ENCODE data around the gene MEIOB.
"Not testable (repeated sequence)": the region's sequence is repeated elsewhere in the genome, so short reads cannot be mapped to it uniquely, and the experiment has no call there.

The MEIOB gene

GRCh38 chr16:1895949-1896675 is 24.1 kb upstream of the MEIOB start:
- ATAC-seq, result peak; percentile 50
- Mint-ChIP-seq H3K9me3 (no peaks in the 10 kb centered on the region), H3K27ac (no peak overlapping the region), H3K4me1 (no peaks in the 10 kb centered on the region), H3K27me3 (peaks cover 20% of the 10 kb centered on the region), H3K36me3 (no peaks in the 10 kb centered on the region), H3K4me3 (no peak overlapping the region)

- peaks cover 30% of the 10 kb centered on the region for H3K27me3 Mint-ChIP-seq
- H3K4me3 Mint-ChIP-seq, result no peak overlapping the region
- no peaks in the 10 kb centered on the region for H3K9me3 Mint-ChIP-seq
- H3K36me3 Mint-ChIP-seq, result no peaks in the 10 kb centered on the region
- ATAC-seq, result no peak
- H3K27ac Mint-ChIP-seq, result no peak overlapping the region
- H3K4me1 Mint-ChIP-seq, result no peaks in the 10 kb centered on the region
Measured at GRCh38 chr16:1895068-1895467, 23.1 kb upstream of the MEIOB start.

GRCh38 chr16:1890708-1891050 is 18.7 kb upstream of the MEIOB start:
- no peaks in the 10 kb centered on the region for H3K9me3 Mint-ChIP-seq
- H3K4me1 Mint-ChIP-seq, result no peaks in the 10 kb centered on the region
- no peak for ATAC-seq
- H3K4me3 Mint-ChIP-seq, result no peak overlapping the region
- H3K27me3 Mint-ChIP-seq, result peaks cover 47% of the 10 kb centered on the region
- H3K36me3 Mint-ChIP-seq, result no peaks in the 10 kb centered on the region
- H3K27ac Mint-ChIP-seq, result no peak overlapping the region

GRCh38 chr16:1890024-1890707 is 18.2 kb upstream of the MEIOB start:
- no peak for ATAC-seq

GRCh38 chr16:1887711-1888354 is 15.9 kb upstream of the MEIOB start:
- H3K27me3 Mint-ChIP-seq, result peaks cover 48% of the 10 kb centered on the region

More at GRCh38 chr16:1890024-1890707, 18.2 kb upstream of the MEIOB start:
- no peaks in the 10 kb centered on the region for H3K9me3 Mint-ChIP-seq
- no peaks in the 10 kb centered on the region for H3K4me1 Mint-ChIP-seq
- no peak overlapping the region for H3K27ac Mint-ChIP-seq
- H3K4me3 Mint-ChIP-seq, result no peak overlapping the region
- H3K36me3 Mint-ChIP-seq, result no peaks in the 10 kb centered on the region
- H3K27me3 Mint-ChIP-seq, result peaks cover 49% of the 10 kb centered on the region

GRCh38 chr16:1884889-1885288 is 12.9 kb upstream of the MEIOB start:
- Mint-ChIP-seq H3K4me1 (no peaks in the 10 kb centered on the region), H3K9me3 (no peaks in the 10 kb centered on the region), H3K4me3 (no peak overlapping the region), H3K36me3 (no peaks in the 10 kb centered on the region), H3K27ac (no peak overlapping the region), H3K27me3 (peaks cover 33% of the 10 kb centered on the region)
- ATAC-seq, result no peak

More at GRCh38 chr16:1887711-1888354, 15.9 kb upstream of the MEIOB start:
- no peaks in the 10 kb centered on the region for H3K9me3 Mint-ChIP-seq
- H3K27ac Mint-ChIP-seq, result no peak overlapping the region
- no peaks in the 10 kb centered on the region for H3K36me3 Mint-ChIP-seq
- H3K4me1 Mint-ChIP-seq, result no peaks in the 10 kb centered on the region
- no peak for ATAC-seq
- H3K4me3 Mint-ChIP-seq, result no peak overlapping the region

GRCh38 chr16:1884155-1884760 is 12.3 kb upstream of the MEIOB start:
- H3K4me1 Mint-ChIP-seq, result no peaks in the 10 kb centered on the region
- no peak for ATAC-seq
- no peak overlapping the region for H3K27ac Mint-ChIP-seq
- no peaks in the 10 kb centered on the region for H3K9me3 Mint-ChIP-seq
- H3K27me3 Mint-ChIP-seq, result peaks cover 28% of the 10 kb centered on the region
- no peak overlapping the region for H3K4me3 Mint-ChIP-seq
- no peaks in the 10 kb centered on the region for H3K36me3 Mint-ChIP-seq

GRCh38 chr16:1881172-1881571 is 9.2 kb upstream of the MEIOB start:
- H3K4me3 Mint-ChIP-seq, result not testable (repeated sequence)

GRCh38 chr16:1879477-1879876 is 7.5 kb upstream of the MEIOB start:
- Mint-ChIP-seq H3K27ac (no peak overlapping the region), H3K36me3 (no peaks in the 10 kb centered on the region), H3K4me3 (no peak overlapping the region), H3K27me3 (peaks cover 35% of the 10 kb centered on the region), H3K4me1 (no peaks in the 10 kb centered on the region), H3K9me3 (no peaks in the 10 kb centered on the region)
- ATAC-seq, result no peak

More at GRCh38 chr16:1881172-1881571, 9.2 kb upstream of the MEIOB start:
- H3K27ac Mint-ChIP-seq, ATAC-seq, H3K9me3 Mint-ChIP-seq, H3K36me3 Mint-ChIP-seq, H3K4me1 Mint-ChIP-seq: not testable (repeated sequence)
- H3K27me3 Mint-ChIP-seq, result peaks cover 34% of the 10 kb centered on the region

- Mint-ChIP-seq H3K27ac (no peak overlapping the region), H3K9me3 (no peaks in the 10 kb centered on the region), H3K4me3 (no peak overlapping the region), H3K36me3 (no peaks in the 10 kb centered on the region), H3K4me1 (no peaks in the 10 kb centered on the region), H3K27me3 (peaks cover 35% of the 10 kb centered on the region)
- no peak for ATAC-seq
Measured at GRCh38 chr16:1878256-1878655, 6.3 kb upstream of the MEIOB start.

- Mint-ChIP-seq H3K9me3 (no peaks in the 10 kb centered on the region), H3K36me3 (no peaks in the 10 kb centered on the region)
- no peak for ATAC-seq
Measured at GRCh38 chr16:1877804-1878203, 5.8 kb upstream of the MEIOB start.

GRCh38 chr16:1877089-1877488 is 5.1 kb upstream of the MEIOB start:
- Mint-ChIP-seq H3K4me3 (no peak overlapping the region), H3K36me3 (peaks cover 4% of the 10 kb centered on the region), H3K27me3 (peaks cover 46% of the 10 kb centered on the region), H3K9me3 (no peaks in the 10 kb centered on the region), H3K27ac (no peak overlapping the region), H3K4me1 (peaks cover 6% of the 10 kb centered on the region)
- no peak for ATAC-seq

More at GRCh38 chr16:1877804-1878203, 5.8 kb upstream of the MEIOB start:
- Mint-ChIP-seq H3K4me1 (no peaks in the 10 kb centered on the region), H3K27me3 (peaks cover 39% of the 10 kb centered on the region), H3K4me3 (no peak overlapping the region), H3K27ac (no peak overlapping the region)

- Mint-ChIP-seq H3K4me3 (no peak overlapping the region), H3K9me3 (no peaks in the 10 kb centered on the region), H3K4me1 (peaks cover 7% of the 10 kb centered on the region), H3K27ac (no peak overlapping the region), H3K27me3 (peaks cover 49% of the 10 kb centered on the region), H3K36me3 (peaks cover 6% of the 10 kb centered on the region)
- ATAC-seq, result peak; percentile 73
Measured at GRCh38 chr16:1876468-1876867, 4.5 kb upstream of the MEIOB start.

GRCh38 chr16:1876066-1876465 is 4.1 kb upstream of the MEIOB start:
- not testable (repeated sequence) for ATAC-seq, H3K4me1 Mint-ChIP-seq, H3K4me3 Mint-ChIP-seq, H3K9me3 Mint-ChIP-seq, H3K27ac Mint-ChIP-seq, H3K36me3 Mint-ChIP-seq
- H3K27me3 Mint-ChIP-seq, result peaks cover 49% of the 10 kb centered on the region

- Mint-ChIP-seq H3K36me3 (peaks cover 6% of the 10 kb centered on the region), H3K27me3 (peaks cover 49% of the 10 kb centered on the region), H3K27ac (no peak overlapping the region), H3K4me1 (peaks cover 7% of the 10 kb centered on the region), H3K4me3 (no peak overlapping the region), H3K9me3 (no peaks in the 10 kb centered on the region)
- no peak for ATAC-seq
Measured at GRCh38 chr16:1874854-1875253, 2.9 kb upstream of the MEIOB start.
